Upper lobe of right lung (tissue), 1 donor: ENCODE measurements around the gene CYB5B. TPM values are rescaled to one million over a fixed set of nuclear protein-coding genes. Genes with fewer than 3 reads are reported as not detected.

Experiments
- ATAC-seq: fragments of 200-7000 bp; cut with Tn5 transposase; one replicate; pipeline ENCODE4 v1.9.1; 2020; ENCODE audit warnings: mild to moderate bottlenecking, moderate library complexity
- DNase-seq: peaks from one replicate; pipeline ENCODE4 v3.0.0-alpha.2; 2020
- H3K27ac ChIP-seq: fragments of 200-600 bp; one replicate; pipeline ENCODE4 v1.8.0; 2022
- H3K27me3 ChIP-seq: fragments of 200-600 bp; one replicate; pipeline ENCODE4 v1.8.0; 2022; ENCODE audit warnings: mild to moderate bottlenecking
- H3K36me3 ChIP-seq: fragments of 200-600 bp; one replicate; pipeline ENCODE4 v1.8.0; 2022
- H3K4me1 ChIP-seq: fragments of 200-600 bp; one replicate; pipeline ENCODE4 v1.8.0; 2022
- H3K4me3 ChIP-seq: fragments of 200-600 bp; one replicate; pipeline ENCODE4 v1.8.0; 2022; ENCODE audit warnings: mild to moderate bottlenecking
- H3K9me3 ChIP-seq: fragments of 200-600 bp; one replicate; pipeline ENCODE4 v1.8.0; 2022
- CTCF ChIP-seq: fragments of 200-600 bp; IDR thresholded peaks from one replicate; pipeline ENCODE4 v1.8.0; 2022; ENCODE audit warnings: antibody characterized with exemption
- intact Hi-C: fragments of 100-400 bp; cut with DNase I; formaldehyde crosslinking; loops from one replicate; pipeline ENCODE4 v1.11.0; 2022
- total RNA-seq: library from RNA; stranded (reverse); fragmentation: NEBNext Ultra II Directional; extraction: Animal tissue kit (Norgen Biotek cat#: 25700); gene quantifications from one replicate; pipeline ENCODE4 v1.2.1, GENCODE V29; 2021
- donor health status: DM: no; HTN: yes; CAD: no; lungs with severe emphysema.

Gene CYB5B
- total RNA-seq, 1 donor from 2014 or later, result 88.4 TPM

- DNase-seq (no peak), ATAC-seq (no peak)
- no peak overlapping the region for H3K4me3 ChIP-seq
- no peaks in the 10 kb centered on the region for H3K27me3 ChIP-seq
- H3K4me1 ChIP-seq, result peaks cover 14% of the 10 kb centered on the region
- no peak overlapping the region for H3K27ac ChIP-seq
- TF ChIP-seq CTCF, result no peak
- intact Hi-C loops, result no loop called here
- no peaks in the 10 kb centered on the region for H3K9me3 ChIP-seq
- H3K36me3 ChIP-seq, result peaks cover 23% of the 10 kb centered on the region
Measured at GRCh38 chr16:69463876-69464275, 39.5 kb downstream of the CYB5B start.

- Histone ChIP-seq H3K27me3 (no peaks in the 10 kb centered on the region), H3K36me3 (peaks cover 16% of the 10 kb centered on the region), H3K4me3 (no peak overlapping the region), H3K27ac (no peak overlapping the region), H3K4me1 (peaks cover 20% of the 10 kb centered on the region), H3K9me3 (no peaks in the 10 kb centered on the region)
- DNase-seq (no peak), ATAC-seq (peak; percentile 36)
- intact Hi-C loops, result no loop called here
- TF ChIP-seq CTCF, result no peak
Measured at GRCh38 chr16:69465083-69465721, 40.8 kb downstream of the CYB5B start.

GRCh38 chr16:69465881-69466280 is 41.5 kb downstream of the CYB5B start:
- no peak overlapping the region for H3K4me3 ChIP-seq
- H3K27me3 ChIP-seq, result no peaks in the 10 kb centered on the region
- peaks cover 16% of the 10 kb centered on the region for H3K36me3 ChIP-seq
- H3K4me1 ChIP-seq, result peaks cover 20% of the 10 kb centered on the region
- H3K9me3 ChIP-seq, result no peaks in the 10 kb centered on the region
- H3K27ac ChIP-seq, result no peak overlapping the region
- no peak for TF ChIP-seq CTCF
- intact Hi-C loops, result no loop called here
- DNase-seq (no peak), ATAC-seq (no peak)

GRCh38 chr16:69466547-69466946 is 42.1 kb downstream of the CYB5B start:
- no peak for TF ChIP-seq CTCF
- Histone ChIP-seq H3K36me3 (peaks cover 16% of the 10 kb centered on the region), H3K27ac (no peak overlapping the region), H3K4me1 (peaks cover 20% of the 10 kb centered on the region), H3K9me3 (no peaks in the 10 kb centered on the region), H3K27me3 (no peaks in the 10 kb centered on the region), H3K4me3 (no peak overlapping the region)
- DNase-seq, result no peak
- intact Hi-C loops, result no loop called here
- ATAC-seq, result no peak

- H3K9me3 ChIP-seq, result no peaks in the 10 kb centered on the region
Measured at GRCh38 chr16:69467080-69467479, 42.7 kb downstream of the CYB5B start.

More at GRCh38 chr16:69467080-69467479, 42.7 kb downstream of the CYB5B start:
- intact Hi-C loops, result no loop called here
- DNase-seq (no peak), ATAC-seq (no peak)
- TF ChIP-seq CTCF, result no peak
- H3K4me3 ChIP-seq, result no peak overlapping the region
- peaks cover 20% of the 10 kb centered on the region for H3K4me1 ChIP-seq
- H3K27ac ChIP-seq, result no peak overlapping the region
- H3K27me3 ChIP-seq, result no peaks in the 10 kb centered on the region
- H3K36me3 ChIP-seq, result peaks cover 12% of the 10 kb centered on the region
